Nephron (organoid): ENCODE data around the gene GPR17.

Experiments used
- H3K27ac Mint-ChIP-seq, 3 experiments: 2 replicates each; pipeline ENCODE4 v1.8.0; 2020; ENCODE audit warnings: mixed read lengths in 3 of 3, mild to moderate bottlenecking in 2 of 3, moderate library complexity in 1 of 3
- H3K27me3 Mint-ChIP-seq: 2 replicates; pipeline ENCODE4 v1.8.0; 2021; ENCODE audit warnings: low read depth, mild to moderate bottlenecking, moderate library complexity, mixed read lengths
- H3K36me3 Mint-ChIP-seq: 2 replicates; pipeline ENCODE4 v1.8.0; 2020; ENCODE audit warnings: low read depth, mixed read lengths
- H3K4me1 Mint-ChIP-seq: 2 replicates; pipeline ENCODE4 v1.8.0; 2020; ENCODE audit warnings: mixed read lengths
- H3K4me3 Mint-ChIP-seq, 3 experiments: 2 replicates each; pipeline ENCODE4 v1.8.0; 2020; ENCODE audit warnings: mild to moderate bottlenecking in 3 of 3, mixed read lengths in 3 of 3, moderate library complexity in 2 of 3
- H3K9me3 Mint-ChIP-seq: 2 replicates; pipeline ENCODE4 v1.8.0; 2020; ENCODE audit warnings: mixed read lengths
- TF ChIP-seq, protein P1 (sequence below), 3 experiments: fragments of 200-600 bp; sonication (generic); IDR thresholded peaks; one replicate each; pipeline ENCODE4 v1.5.0; 2021; ENCODE audit warnings: antibody characterized with exemption in 3 of 3; ENCODE audit not compliant: unreplicated experiment in 3 of 3

Gene GPR17

GRCh38 chr2:127637725-127638252 is 8.2 kb upstream of the GPR17 start:
- Mint-ChIP-seq H3K27ac (peak overlapping the region; percentile 45 to 78 (median 53)), H3K9me3 (no peaks in the 10 kb centered on the region), H3K4me1 (no peaks in the 10 kb centered on the region), H3K27me3 (no peaks in the 10 kb centered on the region), H3K4me3 (no peak overlapping the region), H3K36me3 (no peaks in the 10 kb centered on the region)
- TF ChIP-seq, protein P1, sequence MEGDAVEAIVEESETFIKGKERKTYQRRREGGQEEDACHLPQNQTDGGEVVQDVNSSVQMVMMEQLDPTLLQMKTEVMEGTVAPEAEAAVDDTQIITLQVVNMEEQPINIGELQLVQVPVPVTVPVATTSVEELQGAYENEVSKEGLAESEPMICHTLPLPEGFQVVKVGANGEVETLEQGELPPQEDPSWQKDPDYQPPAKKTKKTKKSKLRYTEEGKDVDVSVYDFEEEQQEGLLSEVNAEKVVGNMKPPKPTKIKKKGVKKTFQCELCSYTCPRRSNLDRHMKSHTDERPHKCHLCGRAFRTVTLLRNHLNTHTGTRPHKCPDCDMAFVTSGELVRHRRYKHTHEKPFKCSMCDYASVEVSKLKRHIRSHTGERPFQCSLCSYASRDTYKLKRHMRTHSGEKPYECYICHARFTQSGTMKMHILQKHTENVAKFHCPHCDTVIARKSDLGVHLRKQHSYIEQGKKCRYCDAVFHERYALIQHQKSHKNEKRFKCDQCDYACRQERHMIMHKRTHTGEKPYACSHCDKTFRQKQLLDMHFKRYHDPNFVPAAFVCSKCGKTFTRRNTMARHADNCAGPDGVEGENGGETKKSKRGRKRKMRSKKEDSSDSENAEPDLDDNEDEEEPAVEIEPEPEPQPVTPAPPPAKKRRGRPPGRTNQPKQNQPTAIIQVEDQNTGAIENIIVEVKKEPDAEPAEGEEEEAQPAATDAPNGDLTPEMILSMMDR (IDR thresholded peaks at IDR 0.05; ENCODE audit: unreplicated experiment in 3 of 3): no peak

DNA sequence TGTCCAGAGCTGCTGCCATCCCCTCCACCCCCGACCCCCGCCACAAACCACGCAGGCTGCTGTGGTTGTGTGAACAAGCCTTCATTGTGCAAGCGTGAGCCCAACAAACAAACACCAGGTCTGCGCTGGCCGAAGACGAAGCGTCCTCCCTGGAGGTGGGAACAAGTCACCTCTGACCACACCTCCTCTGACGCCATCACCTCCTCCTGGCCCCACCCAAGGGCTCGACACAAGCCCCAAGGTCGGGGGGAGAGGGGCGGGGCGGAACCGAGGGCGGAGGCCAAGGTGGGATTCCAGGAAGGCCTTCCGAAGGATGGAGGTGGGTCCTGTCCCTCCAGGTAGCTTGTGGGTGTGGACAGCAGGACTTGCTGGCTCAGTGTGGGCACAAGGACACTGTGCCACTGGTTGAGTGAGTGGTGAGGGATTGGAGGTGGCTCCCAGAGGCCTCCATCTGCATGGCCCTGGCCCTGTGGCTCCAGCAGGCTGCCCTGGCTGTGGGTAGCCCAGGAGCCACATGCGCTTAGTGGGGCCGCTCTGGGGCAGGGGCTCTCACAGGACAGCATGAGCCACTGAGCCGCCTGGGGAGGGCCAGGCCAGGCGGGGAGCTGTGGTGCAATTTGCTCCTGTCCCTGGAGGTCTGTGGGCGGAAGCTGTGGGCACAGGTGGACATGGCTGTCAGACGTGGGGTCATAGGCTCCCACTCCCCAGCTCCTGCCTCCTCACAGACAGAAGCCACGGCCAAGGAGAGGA is 7.4 kb upstream of the GPR17 start:
- Mint-ChIP-seq H3K27me3 (no peaks in the 10 kb centered on the region), H3K4me1 (no peaks in the 10 kb centered on the region)
- TF ChIP-seq, protein P1 (IDR thresholded peaks at IDR 0.05; ENCODE audit: unreplicated experiment in 3 of 3): no peak

DNA sequence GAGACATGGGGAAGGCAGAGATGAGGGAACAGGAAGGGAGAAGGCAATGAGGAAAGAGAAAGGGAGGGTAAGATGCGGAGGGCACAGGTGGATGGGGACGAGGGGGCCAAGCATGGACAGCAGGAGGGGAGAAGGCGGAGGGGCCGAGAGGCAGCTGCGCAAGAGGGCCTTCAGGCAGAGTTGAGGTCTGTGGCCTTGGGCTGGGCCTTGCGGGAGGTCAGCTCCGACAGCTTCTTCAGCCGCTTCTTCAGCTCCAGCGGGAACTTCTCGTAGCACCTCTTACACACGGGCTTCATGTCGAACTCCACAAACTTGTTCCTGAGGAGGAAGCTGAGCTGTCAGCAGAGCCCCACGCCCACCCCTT is 6.9 kb upstream of the GPR17 start:
- TF ChIP-seq, protein P1 (IDR thresholded peaks at IDR 0.05; ENCODE audit: unreplicated experiment in 3 of 3): no peak
- Mint-ChIP-seq H3K36me3 (no peaks in the 10 kb centered on the region), H3K9me3 (no peaks in the 10 kb centered on the region), H3K27me3 (no peaks in the 10 kb centered on the region), H3K27ac (peak overlapping the region in 1 of 3 experiments; percentile 79), H3K4me3 (no peak overlapping the region), H3K4me1 (peaks cover 4% of the 10 kb centered on the region)

More for the DNA sequence above, 7.4 kb upstream of the GPR17 start:
- Mint-ChIP-seq H3K9me3 (no peaks in the 10 kb centered on the region), H3K27ac (peak overlapping the region in 2 of 3 experiments; percentile 45 to 79), H3K4me3 (no peak overlapping the region), H3K36me3 (no peaks in the 10 kb centered on the region)

DNA sequence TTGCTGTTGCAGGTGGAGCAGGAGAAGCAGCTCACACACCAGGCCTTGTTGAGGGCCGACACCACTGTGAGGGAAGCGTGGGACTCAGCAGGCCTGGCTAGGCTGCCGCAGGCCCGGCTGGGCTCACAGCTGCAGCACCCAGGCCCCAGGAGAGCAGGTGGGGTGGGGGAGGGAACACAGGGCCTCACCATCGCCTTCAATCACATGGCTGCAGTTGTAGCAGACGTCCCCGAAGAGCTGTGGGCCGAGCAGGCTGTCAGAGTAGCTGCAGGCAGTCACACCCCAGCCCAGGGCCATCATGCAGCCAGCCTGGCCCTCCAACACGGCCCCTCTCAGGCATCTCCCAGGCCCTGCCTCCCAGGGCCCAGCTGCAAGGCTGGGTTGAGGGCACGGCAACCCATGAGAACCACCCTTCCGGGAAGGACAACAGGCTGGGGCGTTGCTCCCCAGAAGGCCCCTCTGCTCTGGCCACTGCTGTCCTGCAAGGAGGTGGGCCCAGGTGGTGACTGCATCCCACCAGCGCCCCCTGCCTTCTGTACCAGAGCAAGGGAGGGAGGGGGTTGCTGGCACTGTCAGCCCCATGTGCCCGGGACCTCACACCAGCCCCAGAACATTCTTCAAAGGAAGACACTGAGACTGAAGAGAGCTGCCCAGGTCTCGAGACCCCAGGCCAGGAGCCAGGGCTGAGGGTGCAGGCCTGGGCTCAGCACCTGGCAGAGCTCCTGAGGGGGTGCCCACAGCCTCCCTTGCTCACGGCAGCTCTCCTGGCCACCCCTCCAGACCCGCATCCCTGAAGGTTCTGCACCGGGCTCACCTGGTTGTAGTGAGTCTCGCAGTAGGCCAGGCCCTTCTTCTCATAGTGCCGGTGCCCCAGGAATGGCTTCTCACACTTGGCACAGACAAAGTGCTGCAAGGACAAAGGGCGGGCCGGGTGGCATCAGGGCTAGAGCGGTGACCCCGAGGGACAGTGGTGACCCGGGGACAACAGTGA is 5.6 kb upstream of the GPR17 start:
- H3K27me3 Mint-ChIP-seq: no peaks in the 10 kb centered on the region

GRCh38 chr2:127641133-127641532 is 4.8 kb upstream of the GPR17 start:
- Mint-ChIP-seq H3K36me3 (no peaks in the 10 kb centered on the region), H3K4me1 (peaks cover 14% of the 10 kb centered on the region), H3K4me3 (no peak overlapping the region), H3K9me3 (no peaks in the 10 kb centered on the region), H3K27ac (no peak overlapping the region), H3K27me3 (no peaks in the 10 kb centered on the region)
- TF ChIP-seq, protein P1 (IDR thresholded peaks at IDR 0.05; ENCODE audit: unreplicated experiment in 3 of 3): no peak

More for the DNA sequence above, 5.6 kb upstream of the GPR17 start:
- H3K9me3 Mint-ChIP-seq: no peaks in the 10 kb centered on the region
- H3K4me3 Mint-ChIP-seq: no peak overlapping the region
- TF ChIP-seq, protein P1 (IDR thresholded peaks at IDR 0.05; ENCODE audit: unreplicated experiment in 3 of 3): no peak
- no peak overlapping the region for H3K27ac Mint-ChIP-seq
- peaks cover 14% of the 10 kb centered on the region for H3K4me1 Mint-ChIP-seq
- H3K36me3 Mint-ChIP-seq: no peaks in the 10 kb centered on the region
